HCT116 (cell line): Measurements from ENCODE around the gene DCBLD2. TPM values are rescaled to one million over a fixed set of nuclear protein-coding genes. Genes with fewer than 3 reads are reported as not detected.
A peak's percentile ranks its signal among the peaks of the same experiment; 100 is the strongest.

ENCODE experiments used
- ATAC-seq: fragments of 200-7000 bp; cut with Tn5 transposase; 2 replicates; pipeline ENCODE4 v1.9.1; 2020; ENCODE audit warnings: mild to moderate bottlenecking, moderate library complexity
- BruUV-seq: library from RNA; stranded (reverse); fragments of 400-500 nt; replicated peaks from 2 replicates; lab custom pipeline; 2021; lab: Mats Ljungman, UMichigan
- CTCF ChIA-PET: fragments of 300-600 bp; sonication (Branson Sonifier 250); formaldehyde crosslinking; loops from one replicate; lab custom pipeline; 2021; ENCODE audit warnings: antibody characterized with exemption; lab: Charles Lee
- POLR2A ChIA-PET: fragments of 300-600, 350-600 bp; sonication (Branson Sonifier 250); formaldehyde crosslinking; loops from one replicate; lab custom pipeline; 2021; ENCODE audit warnings: antibody characterized with exemption; lab: Charles Lee
- RAD21 ChIA-PET, 2 experiments: fragments of 300-600 bp; sonication (Branson Sonifier 250); formaldehyde crosslinking; loops; one replicate each; lab custom pipeline; 2023; ENCODE audit warnings: low total read pairs in 2 of 2; ENCODE audit not compliant: uncharacterized antibody in 2 of 2, unreplicated experiment in 2 of 2, low non-redundant PET in 1 of 2; lab: Charles Lee
- DNase-seq: peaks from one replicate; pipeline ENCODE4 v3.0.0-alpha.2; 2010; ENCODE audit warnings: low read depth, low spot score
- H2AFZ ChIP-seq: fragments of 200-600 bp; shearing (Covaris generic), sonication (generic); 2 replicates; pipeline ENCODE4 v1.6.1; 2017; ENCODE audit warnings: low read depth, mixed run types, mixed read lengths, antibody characterized with exemption, low read length; ENCODE audit not compliant: poor library complexity, severe bottlenecking
- H3K27ac ChIP-seq: 2 replicates; pipeline ENCODE4 v1.5.1; 2012; ENCODE audit warnings: low read depth, low read length
- H3K27me3 ChIP-seq: fragments of 200-600 bp; sonication (generic); 2 replicates; pipeline ENCODE4 v1.6.1; 2016; ENCODE audit warnings: mixed run types, low read length, mixed read lengths; ENCODE audit not compliant: insufficient read depth
- H3K36me3 ChIP-seq, 2 experiments: fragments of 200-500 bp in 1 of 2; fragments of 200-600 bp in 1 of 2; sonication (Bioruptor generic) in 1 of 2; sonication (generic) in 1 of 2; 2 replicates each; pipeline versions ENCODE4 v1.5.1 to v1.6.1; 2014 to 2016; ENCODE audit warnings: low read length in 2 of 2, inconsistent platforms in 1 of 2, mixed read lengths in 1 of 2, mixed run types in 1 of 2; ENCODE audit not compliant: insufficient read depth in 2 of 2, control insufficient read depth in 1 of 2
- H3K4me1 ChIP-seq, 2 experiments: fragments of 200-600 bp in 1 of 2; sonication (generic) in 1 of 2; 2 replicates each; pipeline versions ENCODE4 v1.5.1 to v1.6.1; 2012 to 2017; ENCODE audit warnings: low read length in 2 of 2, inconsistent platforms in 1 of 2, mild to moderate bottlenecking in 1 of 2, mixed read lengths in 1 of 2, mixed run types in 1 of 2, moderate library complexity in 1 of 2; ENCODE audit not compliant: insufficient read depth in 2 of 2, control insufficient read depth in 1 of 2
- H3K4me2 ChIP-seq: fragments of 200-600 bp; sonication (generic); 2 replicates; pipeline ENCODE4 v1.6.1; 2017; ENCODE audit warnings: mixed run types, low read length, mixed read lengths
- H3K4me3 ChIP-seq, 2 experiments: fragments of 200-600 bp in 1 of 2; sonication (generic) in 1 of 2; replicated peaks in 1 of 2; 2 replicates each; pipeline ENCODE4 v1.5.1; 2011 to 2016; ENCODE audit warnings: low read length in 2 of 2, control low read depth in 1 of 2, low read depth in 1 of 2, mild to moderate bottlenecking in 1 of 2, mixed read lengths in 1 of 2, mixed run types in 1 of 2
- H3K79me2 ChIP-seq: fragments of 200-600 bp; sonication (generic); 2 replicates; pipeline ENCODE4 v1.6.1; 2017; ENCODE audit warnings: mild to moderate bottlenecking, mixed run types, low read length, moderate library complexity, mixed read lengths; ENCODE audit not compliant: insufficient read depth
- H3K9ac ChIP-seq: fragments of 200-600 bp; sonication (generic); 2 replicates; pipeline ENCODE4 v1.6.1; 2016; ENCODE audit warnings: low read length, mixed read lengths
- H3K9me2 ChIP-seq: fragments of 200-600 bp; sonication (generic), shearing (Covaris generic); 2 replicates; pipeline ENCODE4 v1.6.1; 2017; ENCODE audit warnings: mixed run types, mild to moderate bottlenecking, moderate library complexity; ENCODE audit not compliant: insufficient read depth
- H3K9me3 ChIP-seq, 2 experiments: fragments of 200-500 bp in 1 of 2; fragments of 200-600 bp in 1 of 2; sonication (Bioruptor generic) in 1 of 2; sonication (generic) in 1 of 2; 2 replicates each; pipeline ENCODE4 v1.6.1; 2014 to 2017; ENCODE audit warnings: low read length in 2 of 2, mixed read lengths in 2 of 2, inconsistent platforms in 1 of 2, low read depth in 1 of 2, mild to moderate bottlenecking in 1 of 2, mixed run types in 1 of 2, moderate library complexity in 1 of 2; ENCODE audit not compliant: control insufficient read depth in 1 of 2, insufficient read depth in 1 of 2
- H4K20me1 ChIP-seq: fragments of 200-600 bp; sonication (generic), shearing (Covaris generic); 2 replicates; pipeline ENCODE4 v1.6.1; 2017; ENCODE audit warnings: mixed run types, mild to moderate bottlenecking, moderate library complexity; ENCODE audit not compliant: insufficient read depth
- CBX3 ChIP-seq: IDR thresholded peaks from 2 replicates; pipeline ENCODE4 v1.6.1; 2012; ENCODE audit warnings: low read depth
- CEBPB ChIP-seq: IDR thresholded peaks from 2 replicates; pipeline ENCODE4 v1.6.1; 2012; ENCODE audit warnings: low read depth
- FOSL1 ChIP-seq: IDR thresholded peaks from 2 replicates; pipeline ENCODE4 v1.6.1; 2012; ENCODE audit warnings: low read depth
- JUND ChIP-seq: IDR thresholded peaks from 2 replicates; pipeline ENCODE4 v1.6.1; 2012
- MAX ChIP-seq: IDR thresholded peaks from 2 replicates; pipeline ENCODE4 v1.6.1; 2012
- POLR2A ChIP-seq: IDR thresholded peaks from 2 replicates; pipeline ENCODE4 v1.7.0; 2011; ENCODE audit warnings: borderline replicate concordance; ENCODE audit not compliant: insufficient read depth, insufficient read length; ENCODE audit errors: extremely low read depth
- RAD21 ChIP-seq: IDR thresholded peaks from 2 replicates; pipeline ENCODE4 v1.6.1; 2012; ENCODE audit warnings: low read depth, mild to moderate bottlenecking
- SIN3A ChIP-seq: IDR thresholded peaks from 2 replicates; pipeline ENCODE4 v1.6.1; 2012; ENCODE audit warnings: low read depth
- SP1 ChIP-seq: IDR thresholded peaks from 2 replicates; pipeline ENCODE4 v1.6.1; 2012; ENCODE audit warnings: low read depth
- TCF7L2 ChIP-seq: IDR thresholded peaks from 2 replicates; pipeline ENCODE4 v1.7.0; 2011; ENCODE audit warnings: borderline replicate concordance, inconsistent platforms; ENCODE audit not compliant: insufficient read depth, insufficient read length; ENCODE audit errors: extremely low read depth
- ZFX ChIP-seq: fragments of 450-650 bp; IDR thresholded peaks from 2 replicates; pipeline ENCODE4 v1.6.1; 2017
- intact Hi-C: fragments of 100-400 bp; cut with micrococcal nuclease; formaldehyde crosslinking; loops from 2 replicates; pipeline ENCODE4 v1.10.0; 2022
- total RNA-seq: library from RNA; stranded (reverse); gene quantifications from one replicate; pipeline ENCODE4 v1.2.1, GENCODE V29; 2021; ENCODE audit not compliant: unreplicated experiment
- TF ChIP-seq, protein P1 (sequence below): IDR thresholded peaks from 2 replicates; pipeline ENCODE4 v1.6.1; 2012; ENCODE audit warnings: low read depth

DCBLD2 gene
- total RNA-seq, 1 experiment from 2014 or later = 532 TPM

DNA sequence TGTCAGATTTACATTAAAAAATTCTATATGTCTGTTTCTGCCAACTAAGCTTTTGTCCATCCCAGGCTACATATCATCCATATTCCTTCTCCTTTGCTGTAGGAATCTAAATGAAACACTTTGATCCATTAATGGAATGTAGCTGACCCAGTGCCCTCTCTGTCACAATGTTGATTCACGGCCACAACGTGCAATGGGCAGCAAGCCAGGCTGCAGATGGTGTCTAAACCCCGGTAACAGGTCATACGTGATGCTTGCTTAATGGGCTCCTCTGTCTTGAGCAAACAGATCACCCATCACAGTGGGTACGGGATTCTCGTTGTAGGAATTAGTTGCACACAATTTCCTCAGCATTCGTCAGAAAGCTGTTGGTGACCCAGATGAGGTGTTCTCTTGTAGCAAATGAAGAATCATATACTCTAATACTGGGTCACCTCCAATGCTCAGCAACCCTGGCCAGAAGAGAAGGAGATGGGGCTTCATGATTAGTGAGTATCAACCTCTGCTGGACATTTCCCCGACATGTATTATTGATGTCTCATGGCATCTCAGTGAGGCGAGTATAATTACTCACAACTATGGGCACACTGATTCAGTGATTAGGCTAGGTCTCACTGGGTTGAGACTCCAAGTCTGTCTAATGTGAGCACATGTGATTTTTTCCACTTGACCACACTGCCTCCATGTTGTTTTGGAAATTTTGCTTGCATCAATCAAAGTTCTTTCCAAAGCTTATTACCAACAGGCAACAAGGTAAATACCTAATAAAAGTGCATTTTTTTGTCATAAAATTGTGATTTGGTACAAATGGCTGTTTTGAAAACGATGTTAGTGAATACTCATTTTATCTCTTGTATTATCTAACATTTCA lies 12.9 kb upstream of the DCBLD2 start:
- H3K9me3 ChIP-seq = no peaks in the 10 kb centered on the region
- peak overlapping the region; percentile 44 for H3K27ac ChIP-seq
- TF ChIP-seq POLR2A = no peak
- TF ChIP-seq RAD21 = no peak
- TF ChIP-seq JUND = peak; percentile 31; the same call in 1 of the 2 replicates
- 0 out of 2 replicates have a peak, but pooled peaks have one; percentile 18 for TF ChIP-seq FOSL1
- TF ChIP-seq CEBPB = peak; percentile 69
- peak; percentile 36 for TF ChIP-seq MAX
- TF ChIP-seq, protein P1, sequence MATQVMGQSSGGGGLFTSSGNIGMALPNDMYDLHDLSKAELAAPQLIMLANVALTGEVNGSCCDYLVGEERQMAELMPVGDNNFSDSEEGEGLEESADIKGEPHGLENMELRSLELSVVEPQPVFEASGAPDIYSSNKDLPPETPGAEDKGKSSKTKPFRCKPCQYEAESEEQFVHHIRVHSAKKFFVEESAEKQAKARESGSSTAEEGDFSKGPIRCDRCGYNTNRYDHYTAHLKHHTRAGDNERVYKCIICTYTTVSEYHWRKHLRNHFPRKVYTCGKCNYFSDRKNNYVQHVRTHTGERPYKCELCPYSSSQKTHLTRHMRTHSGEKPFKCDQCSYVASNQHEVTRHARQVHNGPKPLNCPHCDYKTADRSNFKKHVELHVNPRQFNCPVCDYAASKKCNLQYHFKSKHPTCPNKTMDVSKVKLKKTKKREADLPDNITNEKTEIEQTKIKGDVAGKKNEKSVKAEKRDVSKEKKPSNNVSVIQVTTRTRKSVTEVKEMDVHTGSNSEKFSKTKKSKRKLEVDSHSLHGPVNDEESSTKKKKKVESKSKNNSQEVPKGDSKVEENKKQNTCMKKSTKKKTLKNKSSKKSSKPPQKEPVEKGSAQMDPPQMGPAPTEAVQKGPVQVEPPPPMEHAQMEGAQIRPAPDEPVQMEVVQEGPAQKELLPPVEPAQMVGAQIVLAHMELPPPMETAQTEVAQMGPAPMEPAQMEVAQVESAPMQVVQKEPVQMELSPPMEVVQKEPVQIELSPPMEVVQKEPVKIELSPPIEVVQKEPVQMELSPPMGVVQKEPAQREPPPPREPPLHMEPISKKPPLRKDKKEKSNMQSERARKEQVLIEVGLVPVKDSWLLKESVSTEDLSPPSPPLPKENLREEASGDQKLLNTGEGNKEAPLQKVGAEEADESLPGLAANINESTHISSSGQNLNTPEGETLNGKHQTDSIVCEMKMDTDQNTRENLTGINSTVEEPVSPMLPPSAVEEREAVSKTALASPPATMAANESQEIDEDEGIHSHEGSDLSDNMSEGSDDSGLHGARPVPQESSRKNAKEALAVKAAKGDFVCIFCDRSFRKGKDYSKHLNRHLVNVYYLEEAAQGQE = no peak
- TF ChIP-seq CBX3 = peak; percentile 44
- no peak for TF ChIP-seq ZFX
- peak; percentile 84 for TF ChIP-seq TCF7L2
- peak; percentile 49 for TF ChIP-seq SP1
- TF ChIP-seq SIN3A = peak; percentile 35; the same call in 1 of the 2 replicates
- TF ChIP-seq, all 23 proteins: peak for 8
- ATAC-seq (peak; percentile 86), DNase-seq (no peak)
- intact Hi-C loops = no loop called here
- peak overlapping the region in 1 of 2 experiments; percentile 1; a peak in 1 of 4 replicates for H3K4me3 ChIP-seq
- H2AFZ ChIP-seq = peak overlapping the region; percentile 22
- peaks cover 22 to 39% of the 10 kb centered on the region in 2 experiments for H3K4me1 ChIP-seq
- RAD21 ChIA-PET = no interaction called here
- no peaks in the 10 kb centered on the region for H4K20me1 ChIP-seq
- CTCF ChIA-PET = interaction anchor here (0.9 kb wide), 1 partner anchor 13 kb away, joined by 3 read pairs; the partner anchor contains the start of gene DCBLD2
- no peaks in the 10 kb centered on the region for H3K79me2 ChIP-seq
- H3K9me2 ChIP-seq = no peaks in the 10 kb centered on the region
- POLR2A ChIA-PET = interaction anchor here (0.8 to 8.1 kb wide), 5 partner anchors 8 to 68 kb away, joined by 3 to 58 read pairs (median 4); partner anchors contain the start of gene DCBLD2
- BruUV-seq = TSS peak; percentile 27
- H3K4me2 ChIP-seq = peak overlapping the region; percentile 50
- H3K9ac ChIP-seq = no peak overlapping the region
- no peaks in the 10 kb centered on the region for H3K27me3 ChIP-seq
- H3K36me3 ChIP-seq = no peaks in the 10 kb centered on the region
